ENCODE measurements around the gene CYLD.

DNA sequence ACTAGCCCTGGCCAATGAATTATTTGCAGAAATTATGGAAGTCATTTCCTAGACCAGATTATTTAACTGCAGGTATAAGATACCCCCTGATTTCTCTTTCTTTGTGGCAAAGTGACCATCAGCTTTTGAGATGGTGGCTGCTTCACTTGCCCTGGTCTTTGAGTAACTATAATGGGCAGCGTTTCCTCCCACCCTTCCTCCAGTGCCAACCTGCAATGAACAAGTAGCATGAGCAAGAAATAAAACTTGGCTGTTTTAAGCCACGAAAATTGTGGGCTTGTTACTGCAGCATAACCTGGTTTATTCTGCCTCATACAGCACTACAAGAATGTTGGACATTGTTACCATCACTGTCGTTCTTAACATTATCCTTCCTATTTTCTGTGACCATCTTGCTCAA, 105.3 kb downstream of the CYLD start:
- TF ChIP-seq, protein P1, sequence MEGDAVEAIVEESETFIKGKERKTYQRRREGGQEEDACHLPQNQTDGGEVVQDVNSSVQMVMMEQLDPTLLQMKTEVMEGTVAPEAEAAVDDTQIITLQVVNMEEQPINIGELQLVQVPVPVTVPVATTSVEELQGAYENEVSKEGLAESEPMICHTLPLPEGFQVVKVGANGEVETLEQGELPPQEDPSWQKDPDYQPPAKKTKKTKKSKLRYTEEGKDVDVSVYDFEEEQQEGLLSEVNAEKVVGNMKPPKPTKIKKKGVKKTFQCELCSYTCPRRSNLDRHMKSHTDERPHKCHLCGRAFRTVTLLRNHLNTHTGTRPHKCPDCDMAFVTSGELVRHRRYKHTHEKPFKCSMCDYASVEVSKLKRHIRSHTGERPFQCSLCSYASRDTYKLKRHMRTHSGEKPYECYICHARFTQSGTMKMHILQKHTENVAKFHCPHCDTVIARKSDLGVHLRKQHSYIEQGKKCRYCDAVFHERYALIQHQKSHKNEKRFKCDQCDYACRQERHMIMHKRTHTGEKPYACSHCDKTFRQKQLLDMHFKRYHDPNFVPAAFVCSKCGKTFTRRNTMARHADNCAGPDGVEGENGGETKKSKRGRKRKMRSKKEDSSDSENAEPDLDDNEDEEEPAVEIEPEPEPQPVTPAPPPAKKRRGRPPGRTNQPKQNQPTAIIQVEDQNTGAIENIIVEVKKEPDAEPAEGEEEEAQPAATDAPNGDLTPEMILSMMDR (IDR thresholded peaks at IDR 0.05), result no peak
- no peak for TF ChIP-seq EZH2 (IDR thresholded peaks at IDR 0.05; ENCODE audit: borderline replicate concordance, insufficient read depth, low read depth, low read length, poor library complexity, severe bottlenecking)
